ENCODE results near the gene SCP2D1.
A peak's percentile ranks its signal among the peaks of the same experiment; 100 is the strongest.
"Not testable (repeated sequence)": the region's sequence is repeated elsewhere in the genome, so short reads cannot be mapped to it uniquely, and the experiment has no call there.

The SCP2D1 gene

GRCh38 chr20:18813483-18813882, at the start of gene SCP2D1:
Gene SCP2D1, plus strand, starts transcription at chr20:18813783. Its CDS starts 33 bp downstream, at chr20:18813816.
- no peak for DNase-seq

- no peak for DNase-seq
These were observed 45.9 kb upstream of the SCP2D1 start for GRCh38 chr20:18767676-18768075.

GRCh38 chr20:18773566-18773965, 40.0 kb upstream of the SCP2D1 start:
- no peak for DNase-seq

GRCh38 chr20:18774207-18774606, 39.4 kb upstream of the SCP2D1 start:
- no peak for DNase-seq

GRCh38 chr20:18775633-18776032, 38.0 kb upstream of the SCP2D1 start:
- no peak for DNase-seq

GRCh38 chr20:18778690-18779392, 34.7 kb upstream of the SCP2D1 start:
- no peak for DNase-seq

GRCh38 chr20:18780385-18781130, 33.0 kb upstream of the SCP2D1 start:
- DNase-seq, result no peak

GRCh38 chr20:18781509-18781908, 32.1 kb upstream of the SCP2D1 start:
- no peak for DNase-seq

- DNase-seq, result no peak
These were observed 30.1 kb upstream of the SCP2D1 start for GRCh38 chr20:18783385-18783959.

GRCh38 chr20:18787046-18787445, 26.5 kb upstream of the SCP2D1 start:
- not testable (repeated sequence) for DNase-seq

GRCh38 chr20:18788021-18788420, 25.6 kb upstream of the SCP2D1 start:
- no peak for DNase-seq

GRCh38 chr20:18790787-18791186, 22.8 kb upstream of the SCP2D1 start:
- DNase-seq, result no peak

- DNase-seq, result peak; percentile 88 to 92
These were observed 19.8 kb upstream of the SCP2D1 start for GRCh38 chr20:18793625-18794427.

GRCh38 chr20:18794428-18794787, 19.2 kb upstream of the SCP2D1 start:
- DNase-seq, result no peak

GRCh38 chr20:18795366-18795765, 18.2 kb upstream of the SCP2D1 start:
- DNase-seq, result no peak

GRCh38 chr20:18796282-18796833, 17.2 kb upstream of the SCP2D1 start:
- no peak for DNase-seq

- DNase-seq, result no peak
These were observed 12.1 kb upstream of the SCP2D1 start for GRCh38 chr20:18801516-18801915.

- no peak for DNase-seq
These were observed 11.5 kb upstream of the SCP2D1 start for GRCh38 chr20:18802012-18802634.

- DNase-seq, result no peak
These were observed 7.7 kb upstream of the SCP2D1 start for GRCh38 chr20:18805881-18806280.

GRCh38 chr20:18808712-18809111, 4.9 kb upstream of the SCP2D1 start:
- no peak for DNase-seq

GRCh38 chr20:18811186-18811585, 2.4 kb upstream of the SCP2D1 start:
- no peak for DNase-seq

GRCh38 chr20:18811904-18812303, 1.7 kb upstream of the SCP2D1 start:
- DNase-seq, result no peak

Data from AML-193 (cell line).